HuH-7.5 (cell line): ENCODE results near the gene REG1B.

ENCODE experiments used
- DNase-seq: peaks from one replicate; pipeline ENCODE4 v3.0.0; 2011; ENCODE audit warnings: low spot score

The REG1B gene

GRCh38 chr2:79087785-79088364 lies at the start of gene REG1B:
REG1B (minus strand) TSS chr2:79087993; CDS start chr2:79087612, 381 bp downstream.
- no peak for DNase-seq

DNA sequence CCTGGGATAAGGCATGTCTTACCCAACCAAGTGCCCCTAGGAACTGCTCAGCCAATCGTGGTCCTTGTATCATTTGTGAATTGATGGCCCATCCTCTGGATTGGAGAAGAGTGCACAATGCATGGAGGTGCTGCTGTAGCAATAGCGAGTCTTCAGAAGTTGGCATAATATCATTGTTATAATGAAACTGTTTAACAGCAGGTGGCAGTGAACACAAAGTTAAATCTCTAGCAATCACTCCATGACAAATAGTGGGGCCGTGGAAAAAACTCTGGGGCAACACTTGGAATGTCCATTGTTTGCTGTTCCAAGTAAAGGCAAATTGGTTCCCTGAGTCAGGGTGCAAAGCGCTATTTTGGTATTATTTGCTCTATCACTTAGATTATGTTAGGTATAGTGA lies 43.9 kb upstream of the REG1B start:
- DNase-seq: no peak

GRCh38 chr2:79129804-79130203 lies 42.0 kb upstream of the REG1B start:
- no peak for DNase-seq

- DNase-seq: no peak
Observed at GRCh38 chr2:79129260-79129659, 41.5 kb upstream of the REG1B start.

GRCh38 chr2:79128406-79128805 lies 40.6 kb upstream of the REG1B start:
- no peak for DNase-seq

DNA sequence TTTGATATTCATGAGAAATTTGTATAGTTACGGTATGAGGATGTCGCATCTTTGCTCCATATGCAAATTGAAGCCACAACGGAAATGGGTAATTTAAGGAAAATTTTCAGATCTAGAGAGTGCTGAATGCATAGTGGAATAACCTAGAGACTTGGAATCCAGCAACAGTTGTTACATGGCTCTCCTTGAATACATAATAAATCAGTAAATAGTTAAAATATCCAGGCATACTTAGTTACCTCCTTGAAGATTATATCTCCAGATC lies 37.9 kb upstream of the REG1B start:
- DNase-seq: no peak

DNA sequence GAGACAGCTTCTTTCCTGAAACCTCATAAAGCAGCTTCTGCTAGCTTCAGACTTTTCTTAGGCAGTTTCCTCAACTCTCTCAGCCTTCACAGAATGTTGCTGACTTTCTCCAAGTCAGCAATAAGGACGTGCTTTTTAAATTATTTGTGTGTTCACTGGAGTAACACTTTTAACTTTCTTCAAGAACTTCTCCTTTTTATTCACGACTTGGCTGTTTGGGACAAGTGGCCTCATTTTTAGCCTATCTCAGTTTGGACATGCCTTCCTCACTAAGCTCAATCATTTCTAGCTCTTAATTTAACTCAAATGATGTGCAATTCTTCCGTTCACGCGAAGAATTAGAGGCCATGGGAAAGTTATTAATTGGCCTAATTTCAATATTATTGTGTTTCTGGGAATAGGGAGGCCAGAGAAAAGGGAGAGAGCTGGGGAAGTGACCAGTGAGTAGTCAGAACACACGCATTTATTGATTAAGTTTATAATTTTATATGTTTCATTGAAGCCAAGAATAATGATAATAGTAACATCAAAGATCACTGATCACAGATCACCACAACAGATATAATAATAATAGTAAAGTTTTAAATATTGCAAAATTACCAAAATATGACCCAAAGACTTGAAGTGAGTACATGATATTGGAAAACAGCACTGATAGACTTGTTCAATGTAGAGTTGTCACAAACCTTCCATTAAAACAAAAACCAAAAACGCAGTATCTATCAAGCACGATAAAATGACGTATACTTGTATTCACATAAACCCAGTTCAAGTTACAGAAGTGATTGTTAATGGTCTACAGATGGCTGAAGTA lies 37.3 kb upstream of the REG1B start:
- no peak for DNase-seq

GRCh38 chr2:79122676-79123075 lies 34.9 kb upstream of the REG1B start:
- DNase-seq: no peak

GRCh38 chr2:79120194-79120713 lies 32.5 kb upstream of the REG1B start, which contains the start of gene REG1A:
REG1A (plus strand) TSS chr2:79120488; CDS start chr2:79120862, 374 bp downstream.
- no peak for DNase-seq

DNA sequence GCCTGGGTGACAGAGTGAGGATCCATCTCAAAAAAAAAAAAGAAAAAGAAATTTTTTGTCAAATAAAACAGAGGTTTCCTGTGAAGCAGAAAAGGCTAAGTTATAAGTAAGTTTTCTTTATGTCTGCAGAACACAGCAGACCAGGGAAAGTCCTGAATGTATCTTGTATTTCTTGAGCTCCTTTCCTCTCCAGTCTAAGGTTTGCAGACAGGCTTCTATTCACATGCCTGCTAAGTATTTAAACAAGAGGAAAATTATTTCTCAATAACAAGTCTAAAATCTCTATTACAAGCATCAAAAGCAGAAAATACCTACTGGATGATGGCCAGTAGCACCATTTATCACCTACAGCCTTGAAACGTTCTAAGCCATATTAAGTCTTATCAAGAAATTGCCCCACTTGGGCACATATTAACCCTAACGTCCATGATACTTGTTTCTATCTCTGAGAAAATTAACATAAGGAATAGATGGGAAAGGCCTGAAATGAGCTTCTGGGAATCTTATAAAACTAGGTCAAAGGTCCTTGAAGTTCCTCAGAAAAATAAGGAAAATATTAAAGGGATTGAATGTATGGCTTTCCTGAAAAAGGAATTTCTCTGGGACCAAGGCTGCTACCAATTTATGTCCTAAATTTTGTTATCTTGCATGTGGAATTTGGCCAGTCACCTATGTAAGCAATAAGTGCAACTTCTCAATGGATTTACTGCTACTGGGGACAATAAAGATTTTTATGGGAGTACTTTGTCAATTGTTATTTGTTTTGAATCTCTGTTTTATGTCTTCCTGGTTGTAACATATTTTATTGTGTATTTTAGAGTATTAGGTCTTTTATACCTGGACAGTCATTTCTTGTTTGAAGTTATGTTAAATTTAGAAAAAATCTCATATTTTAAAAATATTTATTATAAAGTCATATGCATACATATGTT lies 29.5 kb upstream of the REG1B start:
- DNase-seq: no peak

DNA sequence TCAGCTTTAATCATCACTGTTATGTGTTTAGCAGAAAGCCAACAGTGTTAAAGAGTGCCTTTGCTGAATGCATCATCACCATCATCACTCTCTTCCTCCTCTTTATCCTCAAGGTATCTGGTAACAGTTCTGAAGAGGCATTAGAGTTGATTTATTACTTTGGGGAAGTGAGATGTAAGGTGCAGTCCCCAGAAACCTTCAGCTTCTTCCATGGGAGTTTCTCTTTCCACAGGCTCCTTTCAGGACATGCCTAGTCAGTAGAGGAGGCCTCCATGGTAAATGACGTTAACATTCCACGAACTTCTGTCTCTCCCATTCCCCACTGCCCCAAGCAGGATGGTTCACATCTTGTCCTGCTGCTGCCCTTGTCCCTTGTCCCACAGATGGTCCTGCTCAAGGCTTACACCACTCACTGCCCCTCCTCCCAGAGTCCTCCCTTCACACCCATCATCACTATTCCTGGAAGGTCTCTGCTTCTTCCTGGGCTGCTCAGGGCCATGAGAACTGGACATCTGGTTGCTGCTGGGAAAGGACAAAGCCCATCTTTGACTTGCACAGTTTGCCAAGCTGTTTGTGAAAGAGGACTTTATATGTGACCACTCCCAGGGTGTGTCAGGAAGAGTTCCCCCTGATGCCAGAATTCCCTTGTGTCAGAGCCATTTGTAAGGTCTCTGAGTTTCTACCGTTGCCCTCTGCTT lies 27.2 kb upstream of the REG1B start:
- DNase-seq: no peak

DNA sequence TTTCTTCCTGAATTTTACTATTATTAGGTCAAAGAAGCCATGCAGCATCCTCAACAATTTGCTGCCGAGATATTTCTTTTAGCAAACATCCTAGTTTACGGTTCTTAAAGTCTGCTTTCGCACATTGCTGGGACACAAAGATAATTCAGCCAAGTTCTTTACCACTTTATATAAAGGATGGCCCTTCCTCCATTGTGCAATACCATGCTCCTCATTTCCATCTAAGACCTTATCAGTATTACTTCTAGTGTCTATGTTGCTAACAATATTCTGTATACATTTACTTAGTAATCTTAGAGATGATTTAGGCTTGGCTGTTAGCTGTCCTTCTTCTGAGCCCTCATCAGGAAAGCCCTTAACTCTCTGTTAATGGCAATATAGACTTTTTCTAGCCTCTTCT lies 24.5 kb upstream of the REG1B start:
- no peak for DNase-seq

- DNase-seq: no peak
Observed at GRCh38 chr2:79105259-79105658, 17.5 kb upstream of the REG1B start.

DNA sequence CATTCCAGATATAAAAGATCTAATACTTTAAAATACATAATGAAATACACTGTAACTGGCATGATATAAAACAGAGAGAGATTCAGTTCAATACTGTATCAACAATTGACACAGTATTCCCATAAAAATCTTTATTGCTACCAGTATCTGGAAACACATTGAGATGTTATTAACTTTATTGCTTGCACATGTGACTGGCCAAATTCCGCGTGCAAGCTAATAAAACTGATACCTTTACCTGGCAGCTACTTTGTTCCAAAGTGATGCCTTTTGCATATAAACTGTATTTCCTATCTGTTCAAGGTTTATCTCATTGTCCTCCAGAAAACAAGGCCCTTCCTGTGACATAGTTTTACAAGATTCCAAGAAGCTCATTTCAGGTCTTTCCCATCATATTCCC lies 15.4 kb upstream of the REG1B start:
- no peak for DNase-seq

DNA sequence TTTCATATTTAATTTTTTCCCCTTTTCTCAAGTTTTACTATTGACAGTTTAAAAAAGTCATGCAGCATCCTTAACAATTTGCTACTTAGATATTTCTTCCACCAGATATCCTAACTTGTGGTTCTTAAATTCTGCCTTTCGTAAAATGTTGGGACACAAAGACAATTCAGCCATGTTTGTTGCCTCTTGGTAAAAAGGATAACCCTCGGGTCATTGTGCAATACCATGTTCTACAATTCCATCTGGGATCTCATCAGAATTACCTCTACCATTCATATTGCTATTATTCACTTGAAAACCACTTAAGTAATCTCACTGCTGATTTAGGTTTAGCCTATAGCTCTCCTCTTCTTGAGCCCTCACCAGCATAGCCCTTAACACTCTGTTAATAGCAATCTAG lies 13.2 kb upstream of the REG1B start:
- DNase-seq: no peak

GRCh38 chr2:79100285-79100684 lies 12.5 kb upstream of the REG1B start:
- no peak for DNase-seq

DNA sequence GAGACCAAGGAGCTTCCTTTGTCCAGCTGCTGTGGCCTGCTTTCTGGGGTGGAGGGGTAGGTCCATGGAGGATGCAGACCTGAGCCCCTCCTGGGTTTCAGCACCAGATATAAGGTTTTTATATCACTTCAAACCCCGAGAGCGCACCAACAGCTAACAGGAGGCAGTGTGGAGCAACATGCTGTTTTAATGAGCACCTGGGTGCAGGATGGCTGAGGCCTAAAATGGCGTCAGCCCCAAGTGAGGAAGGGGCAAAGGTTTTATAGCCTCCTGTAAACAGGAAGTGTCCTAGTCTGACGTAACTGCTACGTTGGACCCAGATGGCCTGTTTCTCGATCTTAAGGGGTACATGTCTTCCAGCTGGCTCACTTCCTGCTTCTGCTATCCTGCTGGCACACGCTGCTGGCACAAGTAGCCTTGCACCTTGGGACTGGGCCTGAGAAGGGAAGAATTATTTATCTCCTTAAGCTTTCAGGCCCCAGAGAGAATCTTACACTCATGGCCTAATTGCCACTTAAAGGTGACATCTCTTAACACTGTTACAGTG lies 11.4 kb upstream of the REG1B start:
- no peak for DNase-seq

- no peak for DNase-seq
Observed at GRCh38 chr2:79097843-79098242, 10.1 kb upstream of the REG1B start.

DNA sequence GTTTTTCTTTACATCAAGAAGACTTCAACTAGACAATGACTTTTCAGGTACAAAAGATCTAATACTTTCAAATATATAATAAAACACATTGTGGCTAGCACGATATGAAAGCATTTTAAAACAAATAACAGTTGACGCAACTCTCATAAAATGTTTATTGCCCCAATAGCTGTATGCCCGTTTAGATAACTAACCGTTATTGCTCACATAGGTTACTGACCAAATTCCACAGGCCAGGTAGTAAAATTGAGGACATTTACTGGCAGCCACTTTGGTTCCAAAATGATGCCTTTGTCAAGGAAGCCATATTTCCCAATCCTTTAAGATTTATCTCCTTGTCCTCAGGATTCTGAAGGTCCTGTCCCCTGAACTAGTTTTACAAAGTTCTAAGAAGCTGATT lies 2.9 kb upstream of the REG1B start:
- DNase-seq: no peak

DNA sequence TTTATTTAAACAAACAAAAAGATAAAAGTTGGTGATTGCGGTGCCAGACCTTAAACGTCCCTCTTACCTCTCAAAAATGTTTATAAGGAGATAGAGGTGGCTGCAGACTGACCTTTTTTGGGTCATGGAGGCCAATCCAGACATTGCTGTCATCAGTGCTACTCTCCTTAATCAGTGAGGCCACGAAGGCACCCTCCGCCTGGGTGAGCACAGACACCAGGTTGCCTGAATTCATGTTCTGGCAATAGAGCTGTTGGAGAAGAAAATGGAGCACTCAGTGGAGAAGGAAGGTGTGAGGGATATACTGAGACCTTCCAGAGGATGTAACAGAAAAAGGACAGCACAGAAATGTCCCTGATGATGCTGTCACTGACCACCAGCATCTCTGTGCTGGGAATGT lies 1.5 kb downstream of the REG1B start:
- DNase-seq: no peak

DNA sequence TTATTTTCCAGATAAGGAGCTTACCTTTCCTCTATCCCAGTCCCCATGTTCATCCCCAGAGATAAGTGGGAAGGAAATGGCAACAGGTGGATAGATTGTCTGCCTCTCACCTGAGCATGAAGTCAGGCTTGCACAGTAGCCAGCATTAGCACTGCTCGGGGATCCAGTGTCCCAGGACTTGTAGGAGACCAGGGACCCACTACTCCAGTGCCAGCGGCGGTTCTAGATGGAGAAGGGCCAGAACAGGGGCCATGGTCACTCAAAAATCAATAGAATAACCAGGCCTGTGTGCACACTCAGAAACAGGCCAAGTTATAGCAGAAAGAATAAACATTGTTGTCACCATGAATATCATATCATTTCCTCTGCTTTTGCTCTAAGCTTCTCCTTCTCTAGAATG lies 2.4 kb downstream of the REG1B start:
- DNase-seq: no peak
